OCI-LY1 (cell line): Measurements from ENCODE around the gene CAMK1G.

ENCODE experiments used
- H2AFZ ChIP-seq: fragments of 200-600 bp; sonication (generic), shearing (Covaris generic); 2 replicates; pipeline ENCODE4 v1.6.0; 2014; ENCODE audit warnings: antibody characterized with exemption, mild to moderate bottlenecking, low read length
- H3F3A ChIP-seq: fragments of 200-600 bp; sonication (generic), shearing (Covaris generic); 2 replicates; pipeline ENCODE4 v1.6.0; 2014; ENCODE audit warnings: mild to moderate bottlenecking, antibody characterized with exemption, low read length, moderate library complexity; ENCODE audit not compliant: insufficient read depth
- H3K27ac ChIP-seq: fragments of 200-600 bp; sonication (generic); 2 replicates; pipeline ENCODE4 v1.5.1; 2014; ENCODE audit warnings: low read length, mixed run types, mild to moderate bottlenecking, low read depth; ENCODE audit not compliant: poor library complexity, severe bottlenecking
- H3K27me3 ChIP-seq: fragments of 200-600 bp; sonication (generic); 2 replicates; pipeline ENCODE4 v1.6.0; 2014; ENCODE audit warnings: antibody characterized with exemption, mild to moderate bottlenecking, low read length, moderate library complexity; ENCODE audit not compliant: insufficient read depth
- H3K36me3 ChIP-seq: fragments of 200-600 bp; sonication (generic); 2 replicates; pipeline ENCODE4 v1.6.1; 2014; ENCODE audit warnings: mild to moderate bottlenecking, antibody characterized with exemption, low read length, moderate library complexity, mixed read lengths; ENCODE audit not compliant: insufficient read depth
- H3K4me1 ChIP-seq: fragments of 200-600 bp; sonication (generic); 2 replicates; pipeline ENCODE4 v1.5.1; 2014; ENCODE audit warnings: mild to moderate bottlenecking, low read length, moderate library complexity; ENCODE audit not compliant: insufficient read depth, severe bottlenecking
- H3K4me2 ChIP-seq: fragments of 200-600 bp; sonication (generic), shearing (Covaris generic); 2 replicates; pipeline ENCODE4 v1.6.1; 2014; ENCODE audit warnings: low read length
- H3K4me3 ChIP-seq: fragments of 200-600 bp; sonication (generic); 2 replicates; pipeline ENCODE4 v1.5.1; 2014; ENCODE audit warnings: low read length, low read depth, mild to moderate bottlenecking, mixed read lengths; ENCODE audit not compliant: poor library complexity, severe bottlenecking
- H3K79me2 ChIP-seq: fragments of 200-600 bp; shearing (Covaris generic); 2 replicates; pipeline ENCODE4 v1.6.1; 2016; ENCODE audit warnings: mixed run types, low read length, mixed read lengths; ENCODE audit not compliant: insufficient read depth
- H3K9ac ChIP-seq: fragments of 200-600 bp; sonication (generic), shearing (Covaris generic); 2 replicates; pipeline ENCODE4 v1.6.1; 2014; ENCODE audit warnings: mild to moderate bottlenecking, low read length, mixed read lengths
- H3K9me2 ChIP-seq: fragments of 200-600 bp; sonication (generic), shearing (Covaris generic); 2 replicates; pipeline ENCODE4 v1.6.1; 2014; ENCODE audit warnings: low read depth, mild to moderate bottlenecking, low read length, mixed read lengths
- H3K9me3 ChIP-seq: fragments of 200-600 bp; shearing (Covaris generic); 2 replicates; pipeline ENCODE4 v1.6.1; 2014; ENCODE audit warnings: low read length, mixed read lengths
- H4K20me1 ChIP-seq: fragments of 200-600 bp; sonication (generic), shearing (Covaris generic); 2 replicates; pipeline ENCODE4 v1.6.0; 2016; ENCODE audit warnings: mild to moderate bottlenecking, low read length; ENCODE audit not compliant: insufficient read depth
- EZH2 ChIP-seq: fragments of 200-600 bp; sonication (generic), shearing (Covaris generic); IDR thresholded peaks from 2 replicates; pipeline ENCODE4 v1.8.0; 2017; ENCODE audit warnings: borderline replicate concordance, mixed run types, mild to moderate bottlenecking, antibody characterized with exemption, low read length, moderate library complexity, mixed read lengths
- TF ChIP-seq, protein P1 (sequence below): fragments of 200-600 bp; sonication (generic), shearing (Covaris generic); IDR thresholded peaks from 2 replicates; pipeline ENCODE4 v1.5.1; 2017; ENCODE audit warnings: mild to moderate bottlenecking, antibody characterized with exemption, low read length, moderate library complexity, mixed read lengths

The CAMK1G gene

DNA sequence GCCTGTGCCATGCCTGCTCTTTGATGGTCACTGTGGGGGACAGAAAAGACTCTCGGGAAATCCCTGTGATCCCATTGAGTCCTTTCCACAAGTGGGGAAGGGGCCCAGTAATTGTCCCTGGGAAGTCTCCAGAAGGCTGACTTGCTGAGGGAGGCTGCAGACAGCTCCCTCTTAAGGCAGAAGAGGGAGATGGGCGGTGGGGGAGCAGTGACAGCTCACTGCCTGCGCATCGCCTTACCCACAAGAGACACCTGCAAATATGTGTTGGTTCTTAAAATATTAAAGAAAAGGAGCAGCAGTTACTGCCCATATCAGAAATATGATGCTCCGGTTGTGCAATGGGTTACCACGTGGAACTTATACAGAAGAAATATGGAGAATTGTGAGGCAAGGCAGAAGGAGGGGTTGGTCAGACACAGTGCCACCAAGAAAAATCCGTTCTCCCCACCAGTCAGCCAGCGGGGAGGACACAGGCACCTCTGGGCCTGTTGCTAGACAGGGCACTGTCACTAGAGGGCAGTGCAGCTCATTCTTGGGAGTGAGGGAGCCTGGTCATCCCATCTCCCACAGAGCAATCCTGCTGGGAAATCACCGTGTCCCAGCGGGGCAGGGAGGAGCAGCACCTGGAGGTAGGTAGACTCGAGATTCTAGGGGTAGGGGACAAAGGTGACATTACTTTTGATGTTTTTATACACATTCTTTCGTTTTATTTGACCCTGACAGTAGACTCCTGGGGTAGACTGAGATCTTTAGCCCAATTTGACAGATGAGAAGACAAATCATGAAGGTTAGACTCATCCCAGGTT is 6.9 kb upstream of the CAMK1G start:
- H3K9me2 ChIP-seq = no peaks in the 10 kb centered on the region
- no peak for TF ChIP-seq EZH2
- TF ChIP-seq, protein P1, sequence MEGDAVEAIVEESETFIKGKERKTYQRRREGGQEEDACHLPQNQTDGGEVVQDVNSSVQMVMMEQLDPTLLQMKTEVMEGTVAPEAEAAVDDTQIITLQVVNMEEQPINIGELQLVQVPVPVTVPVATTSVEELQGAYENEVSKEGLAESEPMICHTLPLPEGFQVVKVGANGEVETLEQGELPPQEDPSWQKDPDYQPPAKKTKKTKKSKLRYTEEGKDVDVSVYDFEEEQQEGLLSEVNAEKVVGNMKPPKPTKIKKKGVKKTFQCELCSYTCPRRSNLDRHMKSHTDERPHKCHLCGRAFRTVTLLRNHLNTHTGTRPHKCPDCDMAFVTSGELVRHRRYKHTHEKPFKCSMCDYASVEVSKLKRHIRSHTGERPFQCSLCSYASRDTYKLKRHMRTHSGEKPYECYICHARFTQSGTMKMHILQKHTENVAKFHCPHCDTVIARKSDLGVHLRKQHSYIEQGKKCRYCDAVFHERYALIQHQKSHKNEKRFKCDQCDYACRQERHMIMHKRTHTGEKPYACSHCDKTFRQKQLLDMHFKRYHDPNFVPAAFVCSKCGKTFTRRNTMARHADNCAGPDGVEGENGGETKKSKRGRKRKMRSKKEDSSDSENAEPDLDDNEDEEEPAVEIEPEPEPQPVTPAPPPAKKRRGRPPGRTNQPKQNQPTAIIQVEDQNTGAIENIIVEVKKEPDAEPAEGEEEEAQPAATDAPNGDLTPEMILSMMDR = peak; percentile 72
- H3K9ac ChIP-seq = no peak overlapping the region
- no peak overlapping the region for H3K4me2 ChIP-seq
- no peaks in the 10 kb centered on the region for H3F3A ChIP-seq
- no peaks in the 10 kb centered on the region for H3K4me1 ChIP-seq
- H3K36me3 ChIP-seq = no peaks in the 10 kb centered on the region
- H3K79me2 ChIP-seq = no peaks in the 10 kb centered on the region
- H3K9me3 ChIP-seq = no peaks in the 10 kb centered on the region
- H3K4me3 ChIP-seq = no peak overlapping the region
- no peak overlapping the region for H3K27ac ChIP-seq
- no peaks in the 10 kb centered on the region for H4K20me1 ChIP-seq
- no peak overlapping the region for H2AFZ ChIP-seq
- H3K27me3 ChIP-seq = no peaks in the 10 kb centered on the region

GRCh38 chr1:209577346-209577745 is 6.2 kb upstream of the CAMK1G start:
- Histone ChIP-seq H2AFZ (no peak overlapping the region), H3K27ac (no peak overlapping the region), H3K27me3 (no peaks in the 10 kb centered on the region), H3K36me3 (no peaks in the 10 kb centered on the region), H3K9me3 (no peaks in the 10 kb centered on the region), H3K4me2 (no peak overlapping the region), H3F3A (no peaks in the 10 kb centered on the region), H3K9me2 (no peaks in the 10 kb centered on the region), H3K79me2 (no peaks in the 10 kb centered on the region), H3K4me1 (no peaks in the 10 kb centered on the region), H4K20me1 (no peaks in the 10 kb centered on the region), H3K4me3 (no peak overlapping the region), H3K9ac (no peak overlapping the region)
- TF ChIP-seq EZH2 = no peak
- TF ChIP-seq, protein P1 = no peak

DNA sequence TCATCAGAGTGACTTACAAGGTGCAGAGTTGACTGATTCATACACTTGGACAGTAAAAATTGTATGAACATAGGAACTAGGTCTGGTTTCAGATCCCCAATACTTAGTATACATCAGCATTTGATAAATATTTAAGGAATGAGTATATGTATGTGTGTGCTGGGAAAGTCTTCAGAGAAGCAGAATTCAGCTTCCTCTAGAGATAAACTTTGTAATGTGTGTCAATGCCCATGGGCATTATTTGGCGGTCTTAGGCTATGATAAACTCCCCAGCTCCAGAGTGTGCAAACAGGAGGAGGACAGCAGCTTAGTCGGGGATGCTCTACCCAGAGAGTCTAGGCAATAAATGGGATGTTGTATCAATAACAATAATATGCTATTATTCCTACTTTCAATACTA is 2.9 kb upstream of the CAMK1G start:
- Histone ChIP-seq H3K27ac (no peak overlapping the region), H3K4me1 (no peaks in the 10 kb centered on the region), H3K4me3 (no peak overlapping the region), H3K4me2 (no peak overlapping the region), H3K79me2 (no peaks in the 10 kb centered on the region), H3K9me3 (no peaks in the 10 kb centered on the region), H3F3A (no peaks in the 10 kb centered on the region), H3K9ac (no peak overlapping the region), H2AFZ (no peak overlapping the region), H4K20me1 (no peaks in the 10 kb centered on the region), H3K27me3 (no peaks in the 10 kb centered on the region), H3K36me3 (no peaks in the 10 kb centered on the region), H3K9me2 (no peaks in the 10 kb centered on the region)
- TF ChIP-seq EZH2 = no peak
- TF ChIP-seq, protein P1 = no peak
